ENCODE data around the gene PLCD1.
A peak's percentile ranks its signal among the peaks of the same experiment; 100 is the strongest.
"Not testable (repeated sequence)": the region's sequence is repeated elsewhere in the genome, so short reads cannot be mapped to it uniquely, and the experiment has no call there.

PLCD1 gene

DNA sequence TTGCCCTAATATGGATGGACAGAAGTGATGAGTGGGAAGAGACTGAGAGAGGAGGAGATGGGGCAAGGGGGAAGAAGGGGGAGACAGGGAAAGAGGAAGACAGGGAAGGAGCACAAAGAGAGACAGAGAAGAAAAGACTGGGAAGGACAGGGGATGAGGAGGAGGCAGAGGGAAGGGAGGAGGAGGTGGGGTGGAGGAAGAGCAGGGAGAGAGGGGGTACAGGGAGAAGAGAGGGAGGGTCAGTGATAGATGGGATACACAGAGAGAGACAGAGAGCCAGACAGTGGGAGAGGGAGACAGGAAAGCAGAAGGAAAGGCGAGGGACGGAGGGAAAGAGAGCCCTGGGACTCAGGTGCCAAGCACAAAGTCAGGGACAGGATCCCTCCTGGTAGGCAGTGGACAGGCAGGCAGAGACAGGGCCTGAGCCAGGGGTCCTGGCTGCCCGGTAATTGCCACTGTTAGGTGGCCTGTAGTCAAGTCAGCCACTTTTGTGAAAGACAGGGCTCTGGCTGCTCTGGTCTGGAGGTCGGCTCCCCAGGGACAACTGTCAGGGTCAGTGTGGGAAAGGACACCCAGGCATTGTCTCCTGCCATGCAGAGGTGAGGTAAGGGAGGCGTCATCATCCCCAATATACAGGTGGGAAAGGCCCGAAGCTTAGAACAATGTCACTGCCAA is 29.1 kb downstream of the PLCD1 start:
- DNase-seq (ENCODE audit: low spot score): no peak

DNA sequence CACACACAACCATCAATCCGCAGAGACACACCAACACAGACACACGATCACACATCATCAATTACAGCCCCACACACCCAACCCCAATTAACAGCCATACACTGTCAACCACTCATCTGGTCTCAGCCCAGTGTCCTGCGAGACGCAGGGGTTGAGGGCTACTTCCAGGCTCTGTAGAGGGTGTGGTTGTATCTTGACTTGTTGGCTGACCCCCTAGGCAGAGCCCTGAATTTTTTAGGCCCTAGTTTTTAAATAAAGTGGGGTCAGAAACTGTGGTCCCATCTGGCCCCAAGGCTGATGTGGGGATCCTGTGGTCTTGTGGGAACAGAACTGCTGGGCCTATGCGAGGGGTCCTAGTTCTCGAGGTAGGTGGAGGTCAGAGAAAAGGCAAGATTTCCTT is 29.6 kb downstream of the PLCD1 start:
- no peak for DNase-seq (ENCODE audit: low spot score)

DNA sequence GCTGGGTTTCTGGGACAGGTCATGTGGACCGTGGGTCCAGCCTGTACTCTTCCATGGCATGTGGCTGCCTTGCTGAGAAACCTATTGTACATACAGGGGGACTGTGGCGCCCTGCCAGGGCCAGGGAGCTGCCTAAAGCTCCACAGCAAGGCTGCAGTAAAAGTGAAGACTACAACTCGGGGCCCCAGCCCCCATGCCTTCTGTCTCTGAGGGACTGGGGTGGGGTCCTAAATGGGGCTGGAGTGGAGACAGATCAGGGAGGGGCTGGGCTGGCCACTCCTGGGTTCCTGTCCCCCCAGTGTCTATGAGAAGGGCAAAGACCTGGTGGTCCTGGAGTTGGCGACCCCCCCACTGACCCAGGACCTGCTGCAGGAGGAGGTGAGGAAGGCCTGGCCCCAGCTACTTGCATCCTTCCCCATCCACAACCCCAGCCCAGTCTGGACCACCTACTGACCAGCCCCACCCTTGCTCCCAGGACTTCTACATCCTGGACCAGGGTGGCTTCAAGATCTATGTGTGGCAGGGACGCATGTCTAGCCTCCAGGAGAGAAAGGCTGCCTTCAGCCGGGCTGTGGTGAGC is 31.6 kb downstream of the PLCD1 start:
- DNase-seq (ENCODE audit: low spot score): no peak

DNA sequence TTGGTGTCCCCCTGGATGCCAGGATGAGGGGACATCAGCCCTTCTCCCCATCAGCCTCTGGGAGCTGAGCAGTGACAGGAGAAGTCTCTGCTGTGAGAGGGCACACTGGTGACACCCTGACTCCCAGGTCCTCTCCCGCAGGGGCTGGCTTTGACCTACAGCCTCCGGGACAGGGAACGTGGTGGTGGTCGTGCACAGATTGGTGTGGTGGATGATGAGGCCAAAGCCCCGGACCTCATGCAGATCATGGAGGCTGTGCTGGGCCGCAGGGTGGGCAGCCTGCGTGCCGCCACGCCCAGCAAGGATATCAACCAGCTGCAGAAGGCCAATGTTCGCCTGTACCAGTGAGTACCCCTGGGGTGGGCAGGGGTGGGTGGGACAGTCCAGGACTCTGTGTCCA is 32.1 kb downstream of the PLCD1 start:
- no peak for DNase-seq (ENCODE audit: low spot score)

DNA sequence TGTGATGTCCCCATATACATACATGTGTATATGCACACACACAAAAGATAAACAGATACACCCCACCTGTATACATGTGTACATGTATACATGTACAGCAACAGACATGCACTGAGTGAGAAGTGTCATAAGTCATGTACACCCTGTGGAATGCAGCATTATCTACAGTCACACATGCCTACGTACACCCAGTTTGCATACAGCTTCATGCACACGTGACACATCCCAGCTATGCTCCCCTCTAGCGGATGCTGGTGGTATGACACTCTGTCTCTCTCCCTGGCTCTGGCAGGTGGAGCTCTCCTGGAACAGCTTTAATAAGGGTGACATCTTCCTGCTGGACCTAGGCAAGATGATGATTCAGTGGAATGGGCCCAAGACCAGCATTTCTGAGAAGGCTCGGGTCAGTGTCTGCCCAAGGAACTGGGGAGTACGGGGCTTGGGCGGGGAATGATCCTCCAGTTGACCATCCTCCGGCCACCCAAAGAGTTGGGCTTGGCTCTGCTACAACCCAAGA is 32.6 kb downstream of the PLCD1 start:
- peak; percentile 80 for DNase-seq (ENCODE audit: low spot score)

DNA sequence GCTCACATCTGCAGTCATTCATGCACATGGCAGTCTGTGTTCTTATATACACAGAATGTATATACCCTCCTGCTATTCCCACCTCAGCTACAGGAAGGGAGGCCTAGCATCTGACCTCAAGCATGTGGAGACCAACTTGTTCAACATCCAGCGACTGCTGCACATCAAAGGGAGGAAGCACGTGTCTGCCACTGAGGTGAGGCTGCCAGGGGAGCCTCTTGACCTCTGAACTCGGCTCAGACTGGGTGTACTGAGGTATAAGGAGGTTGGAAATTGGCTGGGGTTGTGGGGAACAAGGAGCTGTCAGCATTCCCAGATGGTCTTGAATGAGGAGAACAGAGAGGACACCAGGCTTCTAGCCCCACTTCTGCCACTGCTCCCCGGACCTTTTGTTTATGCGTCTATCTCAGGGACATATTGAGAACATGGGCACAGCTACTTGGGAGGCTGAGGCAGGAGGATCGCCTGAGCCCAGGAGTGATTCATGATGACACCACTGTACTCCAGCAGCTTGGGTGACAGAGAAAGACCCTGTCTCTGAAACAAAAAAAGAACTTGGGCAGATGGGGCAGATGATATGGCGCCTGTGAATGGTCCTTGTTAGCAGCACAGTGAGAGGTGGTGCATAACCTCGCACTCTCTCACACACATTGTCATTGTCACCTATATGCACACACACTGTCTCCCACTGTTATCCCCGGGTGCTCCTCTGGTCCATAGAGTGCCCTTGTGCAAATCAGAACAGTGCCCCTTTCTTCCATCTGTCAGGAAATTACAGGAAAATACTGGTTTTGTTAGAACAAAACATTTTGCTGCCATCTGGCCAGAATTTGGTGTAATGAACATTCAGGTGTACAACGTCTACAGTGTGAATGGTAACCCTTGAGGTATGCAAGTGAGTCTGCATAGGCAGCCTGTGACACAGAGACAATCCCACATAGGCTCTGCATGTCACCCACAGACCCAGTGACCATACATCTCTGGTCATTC is 33.5 kb downstream of the PLCD1 start:
- no peak for DNase-seq (ENCODE audit: low spot score)

DNA sequence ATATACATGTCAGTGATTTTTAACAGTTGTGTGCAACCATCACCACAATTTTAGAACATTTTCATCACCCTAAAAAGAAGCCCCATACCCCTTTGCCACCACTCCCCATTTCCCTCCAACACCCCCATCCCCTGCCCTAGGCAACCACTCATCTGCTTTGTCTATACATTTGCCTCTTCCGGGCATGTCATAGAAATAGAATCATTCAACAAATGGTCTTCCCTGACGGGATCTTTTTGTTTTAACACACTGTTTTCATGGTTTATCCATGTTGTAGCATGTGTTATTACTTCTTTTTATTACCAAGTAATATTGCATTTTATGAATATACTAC is 34.8 kb downstream of the PLCD1 start:
- DNase-seq (ENCODE audit: low spot score): no peak

DNA sequence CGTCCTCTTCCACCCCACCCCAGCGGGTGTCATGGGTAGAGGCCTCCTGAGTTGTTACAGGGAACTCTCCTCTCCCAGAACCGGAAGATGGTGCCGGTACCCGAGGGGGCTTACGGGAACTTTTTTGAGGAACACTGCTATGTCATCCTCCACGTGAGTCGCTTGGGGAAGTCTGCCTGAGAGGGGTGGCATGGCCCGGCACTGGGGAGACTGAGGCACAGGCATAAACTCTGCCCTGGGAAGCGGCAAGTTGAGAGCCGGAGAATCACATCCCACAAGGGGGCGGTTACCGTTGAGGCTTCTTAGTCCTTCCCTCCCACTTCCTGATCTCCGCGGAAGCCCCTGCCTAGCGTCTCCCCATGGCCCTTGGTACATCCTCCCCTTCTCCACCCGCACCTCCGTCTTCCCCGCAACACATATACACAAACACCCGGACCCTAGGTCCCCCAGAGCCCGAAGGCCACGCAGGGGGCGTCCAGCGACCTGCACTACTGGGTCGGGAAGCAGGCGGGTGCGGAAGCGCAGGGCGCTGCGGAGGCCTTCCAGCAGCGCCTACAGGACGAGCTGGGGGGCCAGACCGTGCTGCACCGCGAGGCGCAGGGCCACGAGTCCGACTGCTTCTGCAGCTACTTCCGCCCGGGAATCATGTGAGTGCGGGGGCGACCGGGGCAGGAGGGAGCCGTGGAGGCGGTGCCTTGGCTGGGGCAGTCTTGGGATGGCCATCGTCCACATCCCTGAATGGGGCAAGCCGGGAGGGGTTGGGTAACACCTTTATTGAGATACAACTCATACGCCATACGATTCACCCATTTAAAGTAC is 35.4 kb downstream of the PLCD1 start:
- peak; percentile 74 for DNase-seq (ENCODE audit: low spot score)

DNA sequence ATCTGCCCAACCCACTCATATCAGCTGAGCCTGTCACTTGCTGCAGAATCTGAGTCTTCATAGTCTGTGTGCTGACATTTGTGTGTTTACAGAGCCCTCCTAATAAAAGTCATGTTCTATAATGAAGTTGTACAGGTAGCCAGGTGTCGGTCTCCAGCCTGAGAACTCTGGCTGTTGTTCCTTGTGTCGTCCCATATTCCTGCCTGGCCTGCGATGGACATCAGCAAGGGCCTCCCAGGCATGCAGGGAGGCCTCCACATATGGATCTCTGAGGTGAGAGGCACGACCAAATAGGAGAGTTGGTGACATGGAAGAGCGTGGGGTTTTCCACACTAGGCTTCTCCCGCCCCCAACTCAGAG is 36.0 kb downstream of the PLCD1 start:
- DNase-seq (ENCODE audit: low spot score): no peak

DNA sequence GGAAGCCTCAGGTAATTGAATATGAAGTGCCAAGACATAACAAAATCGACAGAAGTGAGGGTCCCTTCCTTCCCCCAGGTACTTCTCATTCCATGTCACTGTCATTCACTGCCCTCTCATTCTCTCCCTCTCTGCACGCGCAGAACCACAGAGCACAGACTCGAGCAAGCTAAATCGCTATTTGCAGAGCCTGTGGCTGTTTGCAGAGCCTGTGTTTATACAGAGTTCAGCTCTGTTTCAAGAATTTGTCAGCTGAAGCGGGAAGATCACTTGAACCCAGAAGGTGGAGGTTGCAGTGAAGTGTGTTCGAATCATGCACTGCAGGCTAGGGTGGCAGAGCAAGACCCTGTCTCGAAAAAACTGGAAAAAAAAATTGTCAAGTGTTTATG is 36.4 kb downstream of the PLCD1 start:
- DNase-seq (ENCODE audit: low spot score): no peak

DNA sequence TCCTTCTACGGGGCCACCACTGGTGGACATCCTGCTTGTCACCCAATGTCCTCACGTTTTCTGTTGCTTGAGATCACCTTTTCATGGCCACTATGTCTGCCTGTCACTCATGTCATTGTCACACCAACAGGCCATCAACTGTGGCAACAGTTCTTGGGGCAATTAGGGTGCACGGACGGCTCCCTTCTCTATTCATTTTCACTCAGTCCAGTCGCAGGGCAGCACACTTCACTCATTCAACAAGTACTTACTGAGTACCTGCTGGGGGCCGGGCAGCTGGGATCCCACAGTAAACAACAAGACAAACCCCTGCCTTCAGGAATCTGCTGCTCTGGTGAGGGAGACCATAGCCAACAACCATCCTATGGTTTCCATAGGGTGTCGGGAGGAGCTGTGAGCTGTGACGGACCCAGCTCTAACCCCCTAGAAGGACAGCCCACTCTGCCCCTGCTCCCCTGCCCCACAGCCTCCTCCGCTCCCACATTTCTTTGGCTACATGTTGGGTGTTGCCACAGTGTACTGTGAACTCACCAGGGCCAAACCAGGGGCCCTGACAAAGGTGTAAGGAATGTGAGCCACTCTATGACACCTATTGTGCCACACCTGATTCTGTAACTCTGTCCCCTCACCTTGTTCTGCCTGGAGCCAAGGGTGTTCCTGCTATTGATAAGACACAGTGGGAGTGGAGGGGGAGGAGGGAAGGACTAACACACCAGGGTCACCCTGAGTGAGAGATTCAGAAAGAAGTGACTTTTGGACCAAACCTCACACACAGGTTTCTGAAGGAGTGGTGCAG is 37.0 kb downstream of the PLCD1 start:
- DNase-seq (ENCODE audit: low spot score): no peak

DNA sequence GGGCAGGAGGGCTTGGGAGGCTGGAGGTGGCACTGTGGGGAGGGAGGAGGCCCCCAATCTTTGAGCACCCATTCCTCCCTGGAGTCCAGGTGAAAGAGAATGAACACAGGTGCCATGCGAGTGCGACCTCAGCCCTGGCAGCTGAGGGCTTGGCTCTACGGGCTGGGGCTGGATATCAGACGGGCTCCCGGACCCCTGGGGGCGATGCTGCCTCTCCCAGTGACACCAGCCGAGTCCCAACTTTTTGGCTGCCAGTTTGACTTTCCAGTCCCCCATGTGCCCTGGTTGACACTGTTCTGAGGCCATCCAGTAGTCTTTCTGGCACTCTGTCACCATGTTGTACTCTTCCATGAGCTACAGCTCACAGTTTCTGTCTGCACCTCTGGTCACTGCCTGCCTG is 37.6 kb downstream of the PLCD1 start:
- no peak for DNase-seq (ENCODE audit: low spot score)

DNA sequence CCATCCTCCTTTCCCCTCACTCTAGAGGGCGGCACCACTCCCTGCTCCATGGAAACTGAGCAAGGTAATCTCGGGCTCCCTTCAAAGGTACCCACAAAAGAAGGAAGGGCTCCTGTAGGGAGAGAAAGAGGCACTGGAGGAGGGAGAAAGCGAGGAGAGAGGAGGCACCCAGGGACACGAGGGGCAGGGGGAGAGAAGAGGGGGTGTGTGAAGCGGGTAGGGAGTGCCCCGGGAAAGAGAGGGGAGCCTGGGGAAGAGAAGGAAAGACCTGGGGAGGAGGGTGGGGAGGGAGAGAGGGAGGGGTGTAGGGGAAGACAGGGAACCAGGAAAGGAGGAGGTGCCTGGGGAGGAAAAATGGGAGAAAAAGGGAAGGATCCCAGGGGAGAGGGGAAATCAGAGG is 38.3 kb downstream of the PLCD1 start:
- DNase-seq (ENCODE audit: low spot score): no peak

DNA sequence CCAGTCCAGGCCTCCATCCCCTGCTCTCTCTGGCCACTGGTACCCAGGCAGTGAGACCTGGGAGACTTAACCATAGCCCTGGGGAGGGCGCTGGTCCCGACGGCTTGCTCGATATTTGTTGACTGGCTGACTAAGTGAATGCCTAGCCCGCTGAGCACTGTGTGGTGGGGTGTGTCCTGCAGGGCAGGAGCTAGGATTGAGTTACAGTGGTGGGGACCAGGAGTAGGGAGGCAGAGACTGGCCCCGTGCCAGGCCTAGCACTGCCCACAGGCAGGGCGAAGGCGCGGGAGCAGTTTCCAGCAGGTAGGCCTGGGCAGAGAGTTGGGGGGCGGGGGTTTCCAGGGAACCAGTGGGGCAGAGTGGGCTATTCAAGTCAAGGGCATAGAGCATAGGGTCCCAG is 38.9 kb downstream of the PLCD1 start, which contains the start of gene VILL:
Gene VILL (plus strand): TSS at position 260 of the 400 bp plus-strand sequence. CDS start 2,887 bp downstream, outside the sequence.
- no peak for DNase-seq (ENCODE audit: low spot score)

DNA sequence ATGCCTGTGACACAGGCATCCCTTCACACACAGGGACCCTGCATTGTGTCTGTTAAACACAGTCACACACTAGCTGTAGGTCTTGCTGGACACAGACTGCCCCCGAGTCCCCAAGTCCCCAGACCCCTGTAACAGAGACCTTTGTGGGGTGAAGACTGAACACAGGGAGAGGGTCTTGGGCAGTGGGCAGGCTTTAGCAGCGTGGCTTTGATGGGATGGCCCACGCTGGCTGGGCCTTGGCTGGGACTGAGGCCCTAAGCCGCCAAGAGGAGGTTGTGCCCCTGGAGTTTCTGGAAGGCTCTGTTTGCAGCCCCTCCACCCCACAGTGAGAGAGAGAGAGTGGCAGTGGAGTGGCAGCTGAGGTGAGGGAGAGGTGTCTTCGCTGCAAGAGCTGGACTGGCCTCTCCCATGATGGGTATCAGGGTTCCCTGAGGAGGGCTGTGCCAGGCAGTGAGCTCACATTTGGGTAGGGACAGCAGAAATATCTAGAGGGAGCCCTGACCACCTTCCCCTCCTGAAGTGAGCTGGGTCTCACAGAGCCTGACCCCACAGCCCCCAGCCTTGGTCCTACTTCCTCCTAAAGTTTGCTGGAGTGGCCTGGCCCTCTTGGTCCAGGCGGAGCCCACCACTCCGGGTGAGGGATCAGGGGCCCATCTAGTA is 39.5 kb downstream of the PLCD1 start:
- DNase-seq (ENCODE audit: low spot score): no peak

DNA sequence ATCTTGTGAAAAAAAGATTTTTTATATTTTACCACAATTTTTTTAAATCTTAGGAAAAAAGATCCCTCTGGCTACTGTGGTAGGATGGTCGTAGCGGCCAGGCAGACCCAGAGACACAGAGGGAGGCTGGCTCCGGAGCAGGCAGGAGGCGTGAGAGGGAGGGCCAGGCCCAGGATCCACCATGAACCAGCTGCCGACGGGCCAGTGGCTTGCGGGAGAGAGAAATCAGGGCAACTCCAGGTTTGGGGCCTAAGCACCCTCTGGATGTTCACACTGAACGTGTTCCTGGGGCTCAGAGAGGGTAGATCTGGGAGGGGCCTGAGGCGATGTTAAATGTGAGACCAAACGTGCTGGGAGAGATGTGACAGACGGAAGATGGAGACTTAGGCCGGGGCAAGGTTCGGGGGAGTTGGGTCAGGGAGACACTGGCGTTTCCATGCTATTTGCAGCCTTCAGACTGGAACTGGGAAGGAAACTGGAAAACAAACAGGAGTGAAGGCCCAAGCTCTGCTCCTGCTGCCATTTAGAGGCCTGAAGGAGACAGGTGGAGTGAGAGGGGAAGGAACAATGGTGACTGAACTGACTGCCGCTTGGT is 40.4 kb downstream of the PLCD1 start:
- no peak for DNase-seq (ENCODE audit: low spot score)

DNA sequence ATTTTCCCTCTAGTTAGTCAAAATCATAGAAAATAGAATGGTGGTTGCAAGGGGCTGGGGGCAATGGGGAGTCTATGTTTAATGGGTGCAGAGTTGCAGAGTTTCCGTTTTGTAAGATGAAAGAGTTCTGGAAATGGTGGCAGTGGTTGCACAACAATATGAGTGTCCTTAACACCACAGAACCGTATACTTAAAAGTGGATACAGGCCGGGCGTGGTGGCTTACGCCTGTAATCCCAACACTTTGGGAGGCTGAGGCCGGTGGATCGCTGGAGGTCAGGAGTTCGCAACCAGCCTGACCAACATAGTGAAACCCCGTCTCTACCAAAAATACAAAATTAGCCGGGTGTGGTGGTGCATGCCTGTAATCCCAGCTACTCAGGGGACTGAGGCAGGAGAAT is 41.1 kb downstream of the PLCD1 start:
- not testable (repeated sequence) for DNase-seq (ENCODE audit: low spot score)

DNA sequence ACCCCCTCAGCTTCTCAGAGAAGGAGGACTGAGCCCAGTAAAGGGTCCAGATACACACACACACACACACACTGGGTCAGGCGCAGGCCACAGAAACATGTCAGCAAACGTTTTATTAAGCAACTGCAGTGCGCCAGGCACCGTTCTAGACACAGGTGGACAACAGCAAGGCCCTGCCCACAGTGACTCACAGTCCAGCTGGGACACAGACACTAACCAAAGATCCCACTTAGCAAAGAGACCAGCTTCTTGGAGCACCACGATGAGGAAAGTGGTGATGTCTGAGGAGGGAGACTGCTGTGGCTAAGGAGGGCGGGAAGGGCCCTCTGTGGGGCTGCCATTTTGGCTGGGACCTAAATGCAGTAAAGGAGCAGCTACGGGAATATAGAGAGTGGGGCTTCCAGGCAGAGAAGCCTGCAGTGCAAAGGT is 41.7 kb downstream of the PLCD1 start:
- no peak for DNase-seq (ENCODE audit: low spot score)

DNA sequence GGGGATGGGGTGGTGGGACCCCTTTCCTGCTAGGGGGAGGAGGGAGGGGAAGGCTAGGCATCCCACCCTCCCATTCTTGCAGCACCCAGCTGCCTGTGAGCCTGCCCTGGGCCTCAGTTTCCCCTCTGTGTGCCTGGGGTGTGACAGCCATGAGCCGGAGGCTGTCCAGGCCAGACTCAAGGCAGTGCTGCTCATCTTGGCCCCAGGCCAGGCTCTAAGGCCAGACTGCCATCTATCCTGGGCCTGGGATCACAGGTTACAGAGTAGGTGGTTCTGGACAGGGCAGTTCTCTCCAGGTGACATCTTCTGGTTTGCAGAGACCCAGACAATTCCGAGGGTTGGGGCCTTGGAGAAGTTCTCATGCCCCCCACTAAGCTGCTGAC is 42.1 kb downstream of the PLCD1 start:
- no peak for DNase-seq (ENCODE audit: low spot score)
